ENCODE measurements around the gene MAP3K21.

DNA sequence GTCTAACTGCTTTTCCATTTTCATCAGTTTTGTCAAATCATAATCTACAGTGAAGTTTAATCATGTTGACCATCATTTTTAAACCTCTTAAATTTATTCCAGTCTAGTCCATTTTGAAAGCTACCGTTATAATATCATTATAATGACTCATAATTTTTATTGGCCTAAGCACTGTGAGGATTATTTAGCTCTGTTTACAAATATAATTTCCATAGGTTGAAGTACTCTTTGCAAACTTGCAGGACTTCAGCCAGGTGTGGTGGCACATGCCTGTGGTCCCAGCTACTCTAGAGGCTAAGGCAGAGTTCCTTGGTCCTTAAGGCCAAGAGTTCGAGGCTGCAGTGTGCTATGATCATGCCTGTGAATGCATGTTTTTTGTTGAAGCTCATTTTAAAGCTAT, 54.3 kb downstream of the MAP3K21 start:
- TF ChIP-seq CREB5 (CRISPR knock-in tag; IDR thresholded peaks at IDR 0.05; ENCODE audit: low read depth) = no peak
- no peak for TF ChIP-seq ZC3H10 (CRISPR knock-in tag; IDR thresholded peaks at IDR 0.05)
- TF ChIP-seq ESRRG (CRISPR knock-in tag; IDR thresholded peaks at IDR 0.05) = no peak
- no peak for TF ChIP-seq ZNF8 (CRISPR knock-in tag; IDR thresholded peaks at IDR 0.05)
- no peak for TF ChIP-seq PPARA (CRISPR knock-in tag; IDR thresholded peaks at IDR 0.05; ENCODE audit: borderline replicate concordance)
- TF ChIP-seq CSDC2 (CRISPR knock-in tag; IDR thresholded peaks at IDR 0.05) = no peak
- no peak for TF ChIP-seq BACH2 (CRISPR knock-in tag; IDR thresholded peaks at IDR 0.05; ENCODE audit: borderline replicate concordance)
- TF ChIP-seq ZFP30 (CRISPR knock-in tag; IDR thresholded peaks at IDR 0.05) = no peak
- no peak for TF ChIP-seq PATZ1 (CRISPR knock-in tag; IDR thresholded peaks at IDR 0.05; ENCODE audit: borderline replicate concordance)
- TF ChIP-seq, protein P1, sequence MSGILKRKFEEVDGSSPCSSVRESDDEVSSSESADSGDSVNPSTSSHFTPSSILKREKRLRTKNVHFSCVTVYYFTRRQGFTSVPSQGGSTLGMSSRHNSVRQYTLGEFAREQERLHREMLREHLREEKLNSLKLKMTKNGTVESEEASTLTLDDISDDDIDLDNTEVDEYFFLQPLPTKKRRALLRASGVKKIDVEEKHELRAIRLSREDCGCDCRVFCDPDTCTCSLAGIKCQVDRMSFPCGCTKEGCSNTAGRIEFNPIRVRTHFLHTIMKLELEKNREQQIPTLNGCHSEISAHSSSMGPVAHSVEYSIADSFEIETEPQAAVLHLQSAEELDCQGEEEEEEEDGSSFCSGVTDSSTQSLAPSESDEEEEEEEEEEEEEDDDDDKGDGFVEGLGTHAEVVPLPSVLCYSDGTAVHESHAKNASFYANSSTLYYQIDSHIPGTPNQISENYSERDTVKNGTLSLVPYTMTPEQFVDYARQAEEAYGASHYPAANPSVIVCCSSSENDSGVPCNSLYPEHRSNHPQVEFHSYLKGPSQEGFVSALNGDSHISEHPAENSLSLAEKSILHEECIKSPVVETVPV (CRISPR knock-in tag; IDR thresholded peaks at IDR 0.05) = no peak
- TF ChIP-seq ARNTL (CRISPR knock-in tag; IDR thresholded peaks at IDR 0.05; ENCODE audit: borderline replicate concordance, low read depth) = no peak

Data from SK-N-SH treated with all-trans-retinoic acid at 6 μM for 48 hours (cell line).